Adipocyte (in vitro differentiated cells): ENCODE results near the gene BACH2.

Source experiments
- DNase-seq: peaks from one replicate; pipeline ENCODE4 v3.0.0-alpha.2; 2015; ENCODE audit warnings: low read depth
- H3K27me3 ChIP-seq: replicated peaks from 2 replicates; pipeline ENCODE4 v1.7.0; 2013; ENCODE audit warnings: mild to moderate bottlenecking, low read length, moderate library complexity; ENCODE audit not compliant: control insufficient read depth, insufficient read depth
- H3K36me3 ChIP-seq: 2 replicates; pipeline ENCODE4 v1.7.0; 2013; ENCODE audit warnings: low read length, mild to moderate bottlenecking, moderate library complexity; ENCODE audit not compliant: control insufficient read depth, insufficient read depth, severe bottlenecking
- H3K4me1 ChIP-seq: 2 replicates; pipeline ENCODE4 v1.7.0; 2013; ENCODE audit warnings: mild to moderate bottlenecking, low read length, moderate library complexity; ENCODE audit not compliant: control insufficient read depth, insufficient read depth
- H3K4me3 ChIP-seq: 2 replicates; pipeline ENCODE4 v1.7.0; 2013; ENCODE audit warnings: mild to moderate bottlenecking, low read length, moderate library complexity
- H3K9ac ChIP-seq: 2 replicates; pipeline ENCODE4 v1.7.0; 2013; ENCODE audit warnings: mild to moderate bottlenecking, low read length, moderate library complexity
- H3K9me3 ChIP-seq: 2 replicates; pipeline ENCODE4 v1.7.0; 2013; ENCODE audit warnings: mild to moderate bottlenecking, low read length, moderate library complexity; ENCODE audit not compliant: control insufficient read depth

The BACH2 gene

DNA sequence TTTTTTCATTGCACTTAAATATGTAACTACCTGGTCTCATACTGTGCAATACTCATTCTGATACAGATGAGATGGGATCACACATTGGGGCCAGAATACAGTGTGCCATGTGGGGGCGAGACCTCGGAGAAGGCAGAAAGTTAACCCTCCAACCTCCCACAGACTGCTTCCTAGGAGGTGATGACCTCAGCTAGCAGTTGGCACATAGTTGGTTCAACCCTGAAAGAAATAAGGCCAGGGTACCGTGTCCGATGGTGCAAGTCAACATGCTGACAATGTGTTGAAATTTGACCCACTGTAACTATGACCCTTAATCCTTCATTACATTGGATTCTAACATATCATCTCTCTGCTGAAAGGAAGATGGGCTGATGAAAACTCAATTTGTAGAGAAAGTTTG, 340.5 kb downstream of the BACH2 start:
- Histone ChIP-seq H3K36me3 (no peaks in the 10 kb centered on the region), H3K4me1 (peaks cover 16% of the 10 kb centered on the region), H3K4me3 (no peak overlapping the region), H3K27me3 (no peaks in the 10 kb centered on the region), H3K9ac (no peak overlapping the region), H3K9me3 (no peaks in the 10 kb centered on the region)
- no peak for DNase-seq

DNA sequence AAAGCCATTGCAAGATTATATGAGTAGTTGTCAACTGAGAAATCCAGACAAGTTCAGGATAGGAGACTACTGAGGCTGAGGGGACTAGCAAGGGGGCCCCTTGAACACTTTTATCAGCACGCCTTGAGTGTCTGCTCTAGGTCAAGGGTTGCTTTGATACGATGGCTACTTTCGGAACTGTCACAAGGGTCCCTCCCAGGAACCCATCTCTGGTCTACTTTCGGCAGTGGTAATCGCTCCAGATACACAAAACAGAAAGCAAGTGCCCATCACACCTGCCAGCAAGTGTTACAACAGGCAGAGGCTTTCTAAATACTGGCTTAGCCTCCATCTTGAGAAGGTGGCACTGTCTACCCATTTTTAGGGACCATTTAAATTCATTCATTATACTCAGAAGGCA, 341.3 kb downstream of the BACH2 start:
- Histone ChIP-seq H3K36me3 (no peaks in the 10 kb centered on the region), H3K9me3 (no peaks in the 10 kb centered on the region), H3K27me3 (no peaks in the 10 kb centered on the region), H3K9ac (no peak overlapping the region), H3K4me3 (no peak overlapping the region), H3K4me1 (peaks cover 16% of the 10 kb centered on the region)
- DNase-seq = no peak

DNA sequence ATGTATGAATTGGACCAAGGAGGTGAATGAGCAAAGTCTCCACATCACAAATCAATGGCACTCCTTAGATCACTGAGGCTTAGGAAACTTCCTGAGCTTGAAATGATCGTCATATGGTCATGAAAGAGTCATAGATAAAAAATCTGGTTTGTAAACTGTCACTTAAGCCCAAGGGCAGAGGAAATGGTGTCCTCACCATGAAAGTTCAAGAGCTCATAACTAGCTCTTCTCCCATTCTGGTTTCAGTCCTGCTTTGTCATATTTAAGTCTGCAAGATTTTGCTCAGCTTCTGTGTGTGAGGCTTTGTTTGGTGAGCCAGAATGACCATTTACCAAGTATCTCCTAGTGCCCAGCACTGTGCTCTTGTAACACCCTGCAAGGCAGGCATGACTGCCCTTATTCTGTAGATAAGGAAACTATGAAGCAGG, 341.9 kb downstream of the BACH2 start:
- Histone ChIP-seq H3K36me3 (no peaks in the 10 kb centered on the region), H3K27me3 (no peaks in the 10 kb centered on the region), H3K9me3 (no peaks in the 10 kb centered on the region), H3K9ac (no peak overlapping the region), H3K4me1 (peaks cover 16% of the 10 kb centered on the region), H3K4me3 (no peak overlapping the region)
- no peak for DNase-seq

DNA sequence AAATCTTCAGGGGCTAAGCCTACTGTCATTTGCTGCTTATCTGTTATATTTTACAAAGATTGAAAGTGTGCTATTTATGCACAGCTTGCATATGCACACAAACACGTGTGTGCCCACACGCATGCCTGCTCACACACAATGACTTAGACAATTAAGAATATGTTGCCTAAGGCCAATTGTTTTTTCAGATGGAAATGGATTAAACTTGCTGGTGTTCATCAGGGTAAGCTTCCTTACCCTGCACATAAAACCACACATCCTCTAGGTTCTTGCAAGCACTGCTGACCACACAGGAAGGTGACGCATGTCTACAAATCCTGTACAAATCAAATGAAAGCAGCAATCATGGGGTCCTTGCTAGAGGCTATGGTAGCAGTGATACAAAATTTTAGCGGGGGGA, 344.0 kb downstream of the BACH2 start:
- Histone ChIP-seq H3K9me3 (no peaks in the 10 kb centered on the region), H3K9ac (no peak overlapping the region), H3K27me3 (no peaks in the 10 kb centered on the region), H3K36me3 (no peaks in the 10 kb centered on the region), H3K4me1 (peaks cover 16% of the 10 kb centered on the region), H3K4me3 (no peak overlapping the region)
- peak; percentile 23 for DNase-seq

DNA sequence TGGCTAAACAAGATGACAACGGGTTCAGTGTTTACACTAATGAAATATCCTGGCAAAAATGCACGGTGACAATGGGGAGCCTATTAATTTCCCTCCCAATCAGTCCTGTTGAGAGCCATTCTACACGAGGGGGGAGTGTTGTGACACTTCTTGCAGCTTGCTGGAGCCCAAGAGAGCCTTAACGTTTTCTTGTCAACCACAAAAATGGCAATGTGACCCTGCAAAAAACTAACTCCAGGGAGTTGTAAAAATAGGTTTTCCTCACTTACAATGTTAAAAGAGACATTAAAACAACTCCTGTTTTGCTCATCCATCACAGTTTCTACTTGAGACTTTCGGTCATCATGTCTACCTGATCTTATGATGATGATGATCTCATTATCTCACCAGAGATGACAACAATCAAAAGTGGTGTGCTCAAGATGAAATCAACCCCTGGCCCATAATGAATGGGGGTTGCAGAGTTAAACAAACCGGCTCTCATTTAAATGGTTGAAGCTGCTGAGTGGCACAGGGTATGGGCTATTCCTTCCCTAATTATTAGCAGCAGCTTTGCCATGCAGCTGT, 344.5 kb downstream of the BACH2 start:
- Histone ChIP-seq H3K27me3 (no peaks in the 10 kb centered on the region), H3K4me1 (peaks cover 16% of the 10 kb centered on the region), H3K4me3 (no peak overlapping the region), H3K9me3 (no peaks in the 10 kb centered on the region), H3K36me3 (no peaks in the 10 kb centered on the region), H3K9ac (no peak overlapping the region)
- no peak for DNase-seq

DNA sequence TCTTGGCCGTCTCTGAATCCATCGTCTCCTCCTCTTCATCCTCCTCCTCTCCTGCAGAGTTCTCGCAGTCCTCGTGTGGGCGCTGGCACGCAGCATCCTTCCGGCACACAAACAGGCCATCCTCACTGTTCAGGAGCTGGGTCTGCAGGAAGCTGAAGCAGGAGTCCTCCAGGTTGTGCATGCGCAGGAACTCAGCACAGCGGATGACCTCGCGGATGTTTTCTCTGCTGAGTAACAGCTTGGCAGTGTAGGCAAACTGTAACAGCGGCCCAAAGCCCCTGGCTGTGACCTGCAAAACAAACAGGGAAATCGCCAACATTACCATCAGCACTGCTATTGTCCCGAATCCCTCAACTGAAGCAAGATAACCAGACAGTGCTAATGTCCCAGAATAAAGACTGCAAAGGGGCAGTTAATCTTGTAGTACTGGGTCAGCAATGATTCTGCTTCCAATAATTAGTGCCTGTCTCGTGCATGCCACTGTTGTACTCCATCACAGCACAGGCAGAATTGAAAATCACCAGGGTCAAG, 345.0 kb downstream of the BACH2 start:
- no peak overlapping the region for H3K9ac ChIP-seq
- DNase-seq = no peak
- H3K9me3 ChIP-seq = no peaks in the 10 kb centered on the region
- peaks cover 11% of the 10 kb centered on the region for H3K4me1 ChIP-seq
- H3K4me3 ChIP-seq = no peak overlapping the region
- no peaks in the 10 kb centered on the region for H3K27me3 ChIP-seq
- H3K36me3 ChIP-seq = no peaks in the 10 kb centered on the region

DNA sequence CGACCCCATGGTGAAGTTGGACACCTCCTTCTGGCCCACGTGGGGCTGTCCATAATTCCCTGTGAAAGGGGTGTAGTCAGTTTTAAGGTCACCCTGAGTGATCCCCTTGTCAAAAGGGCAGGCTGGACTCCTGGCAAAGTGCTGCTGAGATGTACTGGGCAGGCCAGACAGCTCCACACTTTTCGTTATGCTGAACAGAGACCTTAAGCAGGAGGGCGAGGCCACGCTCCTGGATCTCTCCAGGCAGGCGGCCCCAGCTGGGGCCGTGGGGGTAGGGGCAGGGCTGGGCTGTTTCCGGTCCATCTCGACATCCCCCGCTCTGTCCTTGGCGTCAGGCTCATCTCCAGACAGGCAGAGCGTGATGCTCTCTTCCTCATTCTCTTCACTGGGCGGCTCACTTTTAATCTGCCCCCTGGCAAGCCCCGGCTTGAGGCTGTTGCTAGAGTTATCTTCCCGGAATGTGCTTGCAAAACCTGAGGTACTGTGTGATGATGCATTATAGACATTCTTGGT, 345.7 kb downstream of the BACH2 start:
- DNase-seq = no peak
- H3K4me1 ChIP-seq = peaks cover 6% of the 10 kb centered on the region
- H3K9me3 ChIP-seq = no peaks in the 10 kb centered on the region
- H3K36me3 ChIP-seq = no peaks in the 10 kb centered on the region
- H3K9ac ChIP-seq = no peak overlapping the region
- H3K4me3 ChIP-seq = no peak overlapping the region
- H3K27me3 ChIP-seq = no peaks in the 10 kb centered on the region

DNA sequence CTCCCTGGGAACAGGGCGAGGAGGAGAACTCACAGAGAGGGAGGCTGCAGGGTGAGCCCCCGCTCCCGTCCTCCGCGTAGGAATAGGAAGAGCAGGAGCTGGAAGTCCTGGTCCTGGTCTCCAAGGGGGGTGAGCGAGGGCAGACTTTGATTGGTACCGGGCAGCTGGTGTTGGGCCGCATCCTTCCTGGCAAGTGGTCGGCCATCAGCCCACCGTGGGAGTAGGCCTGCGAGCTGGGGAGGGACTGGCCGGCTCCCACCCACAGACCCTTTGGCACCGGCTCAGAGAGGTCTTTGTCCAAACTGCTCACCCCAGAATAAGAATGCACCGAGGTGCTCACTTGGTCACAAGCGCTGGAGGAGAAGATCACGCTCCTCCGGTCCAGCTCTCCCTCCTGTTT, 346.2 kb downstream of the BACH2 start:
- DNase-seq = no peak
- H3K4me3 ChIP-seq = no peak overlapping the region
- H3K9ac ChIP-seq = no peak overlapping the region
- no peaks in the 10 kb centered on the region for H3K36me3 ChIP-seq
- H3K9me3 ChIP-seq = no peaks in the 10 kb centered on the region
- no peaks in the 10 kb centered on the region for H3K27me3 ChIP-seq
- peaks cover 2% of the 10 kb centered on the region for H3K4me1 ChIP-seq

DNA sequence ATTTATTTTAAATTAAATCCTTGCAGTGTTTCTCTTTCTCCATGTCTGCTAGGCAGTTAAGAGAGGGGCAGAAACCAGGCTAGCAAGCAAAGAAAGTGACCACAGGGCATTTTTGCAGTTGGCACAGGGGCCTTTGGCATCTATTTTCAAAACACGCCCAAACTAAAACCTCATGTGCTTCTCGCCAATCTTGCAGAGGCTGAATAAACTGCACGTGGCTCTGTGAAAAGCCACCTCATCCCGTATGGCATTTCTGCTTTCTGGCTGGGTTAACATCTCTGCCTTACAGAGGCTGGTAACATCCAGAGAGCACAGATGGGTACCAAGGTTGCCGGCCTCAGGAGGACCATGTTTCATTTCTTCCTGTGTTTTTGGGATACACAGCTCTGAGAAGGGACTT, 347.8 kb downstream of the BACH2 start:
- H3K9me3 ChIP-seq = no peaks in the 10 kb centered on the region
- no peaks in the 10 kb centered on the region for H3K4me1 ChIP-seq
- no peaks in the 10 kb centered on the region for H3K27me3 ChIP-seq
- no peak overlapping the region for H3K9ac ChIP-seq
- no peaks in the 10 kb centered on the region for H3K36me3 ChIP-seq
- no peak overlapping the region for H3K4me3 ChIP-seq
- no peak for DNase-seq

DNA sequence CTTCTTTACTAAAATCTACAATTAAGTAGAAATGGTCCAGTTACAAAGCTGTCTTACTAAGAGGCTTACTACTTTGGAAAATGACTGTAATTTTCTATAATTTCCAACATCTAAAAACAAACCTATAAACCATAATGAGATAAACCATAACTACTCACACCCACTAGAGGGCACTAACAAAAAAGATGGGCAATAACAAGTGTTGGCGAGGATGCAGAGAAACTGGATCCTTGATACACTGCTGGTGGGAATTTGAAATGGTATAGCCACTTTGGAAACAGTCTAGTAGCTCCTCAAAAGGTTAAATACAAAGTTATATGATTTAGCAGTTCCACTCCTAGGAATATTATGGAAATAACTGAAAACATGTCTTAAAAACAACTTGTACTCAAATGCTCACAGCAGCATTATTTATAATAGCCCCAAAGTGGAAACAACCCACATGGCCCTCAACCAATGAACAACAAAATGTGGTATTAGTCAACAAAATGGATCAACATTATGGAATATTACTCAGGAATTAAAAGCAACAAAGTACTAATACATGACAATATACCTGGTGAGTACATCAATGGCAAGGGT, 351.7 kb downstream of the BACH2 start:
- Histone ChIP-seq H3K27me3 (no peaks in the 10 kb centered on the region), H3K36me3 (no peaks in the 10 kb centered on the region), H3K4me3 (no peak overlapping the region), H3K4me1 (peaks cover 20% of the 10 kb centered on the region), H3K9ac (no peak overlapping the region), H3K9me3 (no peaks in the 10 kb centered on the region)
- DNase-seq = no peak

DNA sequence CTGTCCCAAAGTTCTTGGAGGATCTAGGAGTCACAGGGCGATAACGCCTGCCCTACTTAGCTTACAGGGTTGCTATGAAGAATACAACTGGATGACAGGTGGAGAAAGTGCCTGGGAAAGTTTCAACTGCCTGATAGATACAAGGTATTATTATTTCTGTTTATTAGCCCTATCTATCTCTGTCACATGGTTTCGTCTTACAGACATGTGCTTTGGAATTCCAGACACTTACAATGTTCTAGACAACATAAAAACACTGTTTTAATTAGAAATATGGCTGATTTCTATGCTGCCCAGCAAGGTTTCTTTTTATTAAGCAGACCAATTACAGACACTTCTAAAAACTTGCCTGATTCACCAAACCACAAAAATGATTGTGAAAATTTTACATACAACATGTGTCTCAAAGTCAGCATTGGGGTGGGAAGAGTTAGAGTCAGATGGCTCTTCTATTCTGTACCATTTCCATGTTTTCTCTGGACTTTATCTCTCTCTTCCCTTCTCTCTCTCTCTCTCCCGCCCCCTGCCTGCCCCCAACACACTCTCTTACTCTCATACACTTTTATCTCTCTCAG, 352.4 kb downstream of the BACH2 start:
- Histone ChIP-seq H3K4me3 (no peak overlapping the region), H3K9ac (no peak overlapping the region), H3K9me3 (no peaks in the 10 kb centered on the region), H3K27me3 (no peaks in the 10 kb centered on the region), H3K4me1 (peaks cover 20% of the 10 kb centered on the region), H3K36me3 (no peaks in the 10 kb centered on the region)
- no peak for DNase-seq
